Keratinocyte (primary cell): Measurements from ENCODE around the gene BICRAL. TPM values are rescaled to one million over a fixed set of nuclear protein-coding genes. Genes with fewer than 3 reads are reported as not detected.

Experiments used
- DNase-seq: peaks from one replicate; pipeline ENCODE4 v3.0.0-alpha.2; 2011; ENCODE audit warnings: low read depth, missing footprints, low spot score
- FAIRE-seq: peaks from 2 replicates; lab custom pipeline; 2011; peaks lifted over from hg19 to GRCh38; lab: Jason Lieb, UNC
- H2AFZ ChIP-seq: 2 replicates; pipeline ENCODE4 v1.6.0; 2012; ENCODE audit warnings: low read length, control low read depth, inconsistent platforms; ENCODE audit not compliant: control insufficient read depth
- H3K27ac ChIP-seq: 2 replicates; pipeline ENCODE4 v1.5.1; 2011; ENCODE audit warnings: low read length; ENCODE audit not compliant: control insufficient read depth, insufficient read depth
- H3K27me3 ChIP-seq: 3 replicates; pipeline ENCODE4 v1.6.0; 2011; ENCODE audit warnings: low read length; ENCODE audit not compliant: control insufficient read depth, insufficient read depth; ENCODE audit errors: extremely low read depth
- H3K36me3 ChIP-seq, 2 experiments: 2 replicates in 1 of 2; 3 replicates in 1 of 2; pipeline ENCODE4 v1.5.1; 2011; ENCODE audit warnings: low read length in 2 of 2, mild to moderate bottlenecking in 1 of 2; ENCODE audit not compliant: control insufficient read depth in 2 of 2, insufficient read depth in 2 of 2; ENCODE audit errors: extremely low read depth in 1 of 2
- H3K4me1 ChIP-seq: 3 replicates; pipeline ENCODE4 v1.5.1; 2011; ENCODE audit warnings: low read length; ENCODE audit not compliant: control insufficient read depth, insufficient read depth; ENCODE audit errors: extremely low read depth
- H3K4me2 ChIP-seq: 3 replicates; pipeline ENCODE4 v1.6.0; 2011; ENCODE audit warnings: low read depth, low read length; ENCODE audit not compliant: control insufficient read depth, insufficient read depth; ENCODE audit errors: extremely low read depth
- H3K4me3 ChIP-seq, 3 experiments: fragments of 200-600 bp in 1 of 3; sonication (generic) in 1 of 3; 2 replicates in 2 of 3; 3 replicates in 1 of 3; pipeline ENCODE4 v1.5.1; 2011 to 2016; ENCODE audit warnings: low read length in 3 of 3, mild to moderate bottlenecking in 3 of 3, control low read depth in 2 of 3, inconsistent platforms in 1 of 3, low read depth in 1 of 3, mixed read lengths in 1 of 3, mixed run types in 1 of 3, moderate library complexity in 1 of 3; ENCODE audit not compliant: control insufficient read depth in 2 of 3, insufficient read depth in 2 of 3; ENCODE audit errors: extremely low read depth in 1 of 3
- H3K79me2 ChIP-seq: 2 replicates; pipeline ENCODE4 v1.6.0; 2012; ENCODE audit warnings: low read length; ENCODE audit not compliant: control insufficient read depth, insufficient read depth
- H3K9ac ChIP-seq: 3 replicates; pipeline ENCODE4 v1.6.0; 2011; ENCODE audit warnings: low read length; ENCODE audit not compliant: control insufficient read depth, insufficient read depth; ENCODE audit errors: extremely low read depth
- H3K9me1 ChIP-seq: 3 replicates; pipeline ENCODE4 v1.6.0; 2011; ENCODE audit warnings: low read length; ENCODE audit not compliant: control insufficient read depth, insufficient read depth; ENCODE audit errors: extremely low read depth
- H3K9me3 ChIP-seq: 2 replicates; pipeline ENCODE4 v1.5.1; 2012; ENCODE audit warnings: low read depth, low read length; ENCODE audit not compliant: control insufficient read depth
- H4K20me1 ChIP-seq: 3 replicates; pipeline ENCODE4 v1.6.0; 2011; ENCODE audit warnings: low read length; ENCODE audit not compliant: control insufficient read depth, insufficient read depth; ENCODE audit errors: extremely low read depth
- EZH2 ChIP-seq: IDR thresholded peaks from one replicate; pipeline ENCODE4 v1.6.1; 2012; ENCODE audit warnings: inconsistent platforms, mild to moderate bottlenecking, low read length, moderate library complexity
- dilution Hi-C: fragments of 300-500 bp; cut with MboI; formaldehyde crosslinking; loops from one replicate; pipeline ENCODE4 v1.7.0; 2020; ENCODE audit warnings: low sequenced_read_pairs; ENCODE audit not compliant: extremely low pct_ligation_motif_present
- polyA plus RNA-seq, 5 experiments: library from polyadenylated mRNA; depleted of rRNA in 3 of 5; stranded (reverse) in 3 of 5; stranded (forward) in 1 of 5; unstranded in 1 of 5; fragments of >200 nt; gene quantifications; 1 replicate in 1 of 5; 2 replicates in 3 of 5; 3 replicates in 1 of 5; pipeline versions ENCODE4 v1.2.1 to v1.2.3, GENCODE V29; 2011 to 2012; ENCODE audit warnings: missing spikeins in 2 of 5, low read depth in 1 of 5, low replicate concordance in 1 of 5
- TF ChIP-seq, protein P1 (sequence below), 3 experiments: IDR thresholded peaks in 1 of 3; conservative IDR thresholded peaks in 1 of 3; optimal IDR thresholded peaks in 1 of 3; 2 replicates in 2 of 3; 3 replicates in 1 of 3; pipeline versions ENCODE3 to v1.5.1; 2011; ENCODE audit warnings: low read length in 3 of 3, mild to moderate bottlenecking in 3 of 3, moderate library complexity in 2 of 3, control low read depth in 1 of 3, inconsistent platforms in 1 of 3; ENCODE audit not compliant: insufficient read depth in 2 of 3; ENCODE audit errors: extremely low read depth in 1 of 3

BICRAL gene
- polyA plus RNA-seq, 1 donor (not counting 4 experiments of a cell fraction or from before 2014, with no cell fraction given) = 5.0 TPM

DNA sequence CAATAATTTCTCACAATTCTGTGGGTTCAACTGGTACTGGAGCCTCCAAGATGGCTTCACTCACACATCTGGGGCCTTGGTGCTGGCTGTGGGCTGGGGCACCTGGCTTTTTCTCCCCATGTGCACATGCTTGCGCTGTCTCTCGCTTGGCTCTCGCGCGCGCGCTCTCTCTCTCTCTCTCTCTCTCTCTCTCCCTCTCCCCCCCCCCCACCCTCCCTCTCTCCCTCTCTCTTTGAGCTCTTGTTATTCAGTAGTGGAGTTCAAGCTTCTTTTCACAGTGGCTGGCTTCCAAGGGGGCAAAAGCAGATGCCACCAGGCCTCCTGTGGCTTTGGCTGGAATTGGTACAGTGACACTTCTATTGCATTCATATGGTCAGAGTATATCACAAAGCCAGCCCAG, 25.1 kb upstream of the BICRAL start:
- dilution Hi-C loops = no loop called here
- no peak overlapping the region for H3K9ac ChIP-seq
- H3K4me1 ChIP-seq = no peaks in the 10 kb centered on the region
- no peak for TF ChIP-seq EZH2
- TF ChIP-seq, protein P1, sequence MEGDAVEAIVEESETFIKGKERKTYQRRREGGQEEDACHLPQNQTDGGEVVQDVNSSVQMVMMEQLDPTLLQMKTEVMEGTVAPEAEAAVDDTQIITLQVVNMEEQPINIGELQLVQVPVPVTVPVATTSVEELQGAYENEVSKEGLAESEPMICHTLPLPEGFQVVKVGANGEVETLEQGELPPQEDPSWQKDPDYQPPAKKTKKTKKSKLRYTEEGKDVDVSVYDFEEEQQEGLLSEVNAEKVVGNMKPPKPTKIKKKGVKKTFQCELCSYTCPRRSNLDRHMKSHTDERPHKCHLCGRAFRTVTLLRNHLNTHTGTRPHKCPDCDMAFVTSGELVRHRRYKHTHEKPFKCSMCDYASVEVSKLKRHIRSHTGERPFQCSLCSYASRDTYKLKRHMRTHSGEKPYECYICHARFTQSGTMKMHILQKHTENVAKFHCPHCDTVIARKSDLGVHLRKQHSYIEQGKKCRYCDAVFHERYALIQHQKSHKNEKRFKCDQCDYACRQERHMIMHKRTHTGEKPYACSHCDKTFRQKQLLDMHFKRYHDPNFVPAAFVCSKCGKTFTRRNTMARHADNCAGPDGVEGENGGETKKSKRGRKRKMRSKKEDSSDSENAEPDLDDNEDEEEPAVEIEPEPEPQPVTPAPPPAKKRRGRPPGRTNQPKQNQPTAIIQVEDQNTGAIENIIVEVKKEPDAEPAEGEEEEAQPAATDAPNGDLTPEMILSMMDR (optimal IDR thresholded peaks at IDR 0.05 in 1 of 3, IDR thresholded peaks at IDR 0.05 in 1 of 3, conservative IDR thresholded peaks at IDR 0.05 in 1 of 3; ENCODE audit: extremely low read depth in 1 of 3, insufficient read depth in 2 of 3, low read length in 3 of 3) = no peak
- H3K9me3 ChIP-seq = no peaks in the 10 kb centered on the region
- H3K27me3 ChIP-seq = no peaks in the 10 kb centered on the region
- DNase-seq (no peak), FAIRE-seq (no peak)
- no peak overlapping the region for H3K27ac ChIP-seq
- no peak overlapping the region for H3K4me3 ChIP-seq
- peaks cover 0 to 2% of the 10 kb centered on the region in 2 experiments for H3K36me3 ChIP-seq
- no peak overlapping the region for H3K4me2 ChIP-seq
- no peaks in the 10 kb centered on the region for H3K79me2 ChIP-seq
- no peaks in the 10 kb centered on the region for H4K20me1 ChIP-seq
- no peak overlapping the region for H2AFZ ChIP-seq
- H3K9me1 ChIP-seq = no peaks in the 10 kb centered on the region

DNA sequence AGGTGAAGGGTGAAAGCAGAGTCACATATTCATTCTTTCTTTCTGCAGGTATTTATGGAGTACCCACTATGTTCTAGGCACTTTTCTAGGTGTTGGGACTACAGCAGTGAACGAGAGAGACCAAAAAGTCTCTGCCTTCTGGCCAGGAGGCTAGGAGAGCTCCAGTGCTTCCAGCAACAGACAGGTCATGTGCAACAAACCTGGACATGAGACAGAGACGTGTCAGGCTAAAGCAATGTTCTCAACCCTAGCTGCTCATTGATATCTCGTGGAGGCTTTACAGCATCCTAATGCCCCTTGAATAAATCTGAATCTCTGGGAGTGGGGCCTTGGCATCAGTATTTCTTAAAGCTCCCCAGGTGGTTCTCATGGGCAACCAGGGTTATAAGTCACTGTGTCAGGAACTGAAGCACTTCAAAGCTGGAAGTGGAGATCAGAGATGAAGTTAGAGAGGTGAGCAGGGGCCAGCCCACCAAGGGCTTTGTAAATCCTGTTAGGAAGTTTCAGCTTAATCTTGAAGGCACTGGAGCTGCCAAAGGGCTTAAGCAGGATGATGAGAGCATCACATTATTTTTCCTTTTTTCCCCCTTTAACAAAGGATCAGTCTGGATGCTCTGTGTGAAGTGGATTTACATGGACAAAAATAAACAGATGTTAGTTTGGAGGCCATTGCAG, 23.0 kb upstream of the BICRAL start:
- no peak for FAIRE-seq
- dilution Hi-C loops = no loop called here
- Histone ChIP-seq H3K27me3 (no peaks in the 10 kb centered on the region), H3K4me1 (no peaks in the 10 kb centered on the region), H3K36me3 (peaks cover 0 to 2% of the 10 kb centered on the region in 2 experiments), H3K9ac (no peak overlapping the region), H3K4me2 (no peak overlapping the region), H4K20me1 (no peaks in the 10 kb centered on the region), H2AFZ (no peak overlapping the region), H3K9me3 (no peaks in the 10 kb centered on the region), H3K79me2 (no peaks in the 10 kb centered on the region), H3K27ac (no peak overlapping the region), H3K4me3 (no peak overlapping the region), H3K9me1 (no peaks in the 10 kb centered on the region)
- no peak for DNase-seq
- TF ChIP-seq, protein P1 (optimal IDR thresholded peaks at IDR 0.05 in 1 of 3, IDR thresholded peaks at IDR 0.05 in 1 of 3, conservative IDR thresholded peaks at IDR 0.05 in 1 of 3; ENCODE audit: extremely low read depth in 1 of 3, insufficient read depth in 2 of 3, low read length in 3 of 3) = no peak
- TF ChIP-seq EZH2 = no peak
